ENCODE measurements around the gene EIF2AK3. TPM values are rescaled to one million over a fixed set of nuclear protein-coding genes. Genes with fewer than 3 reads are reported as not detected.

The EIF2AK3 gene
- total RNA-seq, 1 experiment from 2014 or later = 11.3 TPM

- Histone ChIP-seq H3K36me3 (ENCODE audit: control insufficient read depth, insufficient read depth, low read length) (no peaks in the 10 kb centered on the region), H3K9me3 (ENCODE audit: control insufficient read depth, insufficient read depth, low read depth, low read length) (no peaks in the 10 kb centered on the region), H3K27ac (ENCODE audit: low read length) (no peak overlapping the region), H3K4me1 (ENCODE audit: control insufficient read depth, insufficient read depth, low read length) (no peaks in the 10 kb centered on the region), H3K27me3 (ENCODE audit: control insufficient read depth, insufficient read depth, low read length) (0 out of 2 replicates have a peak, but pooled peaks cover 2% of the 10 kb centered on the region), H3K4me3 (ENCODE audit: low read depth in 2 of 2, low read length in 2 of 2) (no peak overlapping the region)
- DNase-seq (ENCODE audit: low read depth, low spot score) (no peak), ATAC-seq (no peak)
- CTCF ChIA-PET = no interaction called here
- TF ChIP-seq POLR2AphosphoS5 (IDR thresholded peaks at IDR 0.05; ENCODE audit: low read depth, low read length) (no peak), TCF7L2 (IDR thresholded peaks at IDR 0.05; ENCODE audit: low read depth, low read length) (no peak)
- intact Hi-C loops (cut with micrococcal nuclease; ENCODE audit: unreplicated experiment) (no loop called here), in situ Hi-C loops (cut with HindIII; ENCODE audit: low pct_unique_long_range_greater_than_20kb, low sequenced_read_pairs) (no loop called here)
- no TSS peak for BruUV-seq (replicated peaks)
- POLR2A ChIA-PET = no interaction called here
These were observed 39.3 kb upstream of the EIF2AK3 start for GRCh38 chr2:88666576-88666975.

- POLR2A ChIA-PET = no interaction called here
These were observed 33.4 kb upstream of the EIF2AK3 start for GRCh38 chr2:88660622-88661021.

More at GRCh38 chr2:88660622-88661021, 33.4 kb upstream of the EIF2AK3 start:
- DNase-seq (ENCODE audit: low read depth, low spot score) = no peak
- in situ Hi-C loops (cut with HindIII; ENCODE audit: low pct_unique_long_range_greater_than_20kb, low sequenced_read_pairs) (no loop called here), intact Hi-C loops (cut with micrococcal nuclease; ENCODE audit: unreplicated experiment) (no loop called here)
- Histone ChIP-seq H3K27ac (ENCODE audit: low read length) (no peak overlapping the region), H3K9me3 (ENCODE audit: control insufficient read depth, insufficient read depth, low read depth, low read length) (no peaks in the 10 kb centered on the region), H3K27me3 (ENCODE audit: control insufficient read depth, insufficient read depth, low read length) (no peaks in the 10 kb centered on the region), H3K4me1 (ENCODE audit: control insufficient read depth, insufficient read depth, low read length) (peaks cover 4% of the 10 kb centered on the region; the same call in 1 of the 2 replicates), H3K36me3 (ENCODE audit: control insufficient read depth, insufficient read depth, low read length) (no peaks in the 10 kb centered on the region), H3K4me3 (ENCODE audit: low read depth in 2 of 2, low read length in 2 of 2) (no peak overlapping the region)
- TF ChIP-seq SIN3A (IDR thresholded peaks at IDR 0.05; ENCODE audit: borderline replicate concordance, insufficient read depth, low read depth, low read length) = no peak
- no peak for TF ChIP-seq CTCF (IDR thresholded peaks at IDR 0.05)
- no peak for TF ChIP-seq POLR2AphosphoS5 (IDR thresholded peaks at IDR 0.05; ENCODE audit: low read depth, low read length)
- TF ChIP-seq REST (IDR thresholded peaks at IDR 0.05; ENCODE audit: insufficient read depth in 1 of 2, low read depth in 2 of 2, low read length in 1 of 2) = no peak
- TF ChIP-seq TCF7L2 (IDR thresholded peaks at IDR 0.05; ENCODE audit: low read depth, low read length) = no peak
- CTCF ChIA-PET = no interaction called here
- no peak for ATAC-seq
- no TSS peak for BruUV-seq (replicated peaks)

All from Panc1 (cell line).